NB4 (cell line): Measurements from ENCODE around the gene DLG5.

Experiments used
- CTCF ChIP-seq: IDR thresholded peaks from one replicate; pipeline ENCODE4 v1.5.1; 2012; ENCODE audit warnings: low read depth, low read length
- MAX ChIP-seq: IDR thresholded peaks from 2 replicates; pipeline ENCODE4 v1.6.1; 2011; ENCODE audit warnings: low read depth, low read length
- POLR2A ChIP-seq: IDR thresholded peaks from 2 replicates; pipeline ENCODE4 v1.6.1; 2011; ENCODE audit warnings: mild to moderate bottlenecking; ENCODE audit not compliant: insufficient read length; ENCODE audit errors: extremely low read depth

DNA sequence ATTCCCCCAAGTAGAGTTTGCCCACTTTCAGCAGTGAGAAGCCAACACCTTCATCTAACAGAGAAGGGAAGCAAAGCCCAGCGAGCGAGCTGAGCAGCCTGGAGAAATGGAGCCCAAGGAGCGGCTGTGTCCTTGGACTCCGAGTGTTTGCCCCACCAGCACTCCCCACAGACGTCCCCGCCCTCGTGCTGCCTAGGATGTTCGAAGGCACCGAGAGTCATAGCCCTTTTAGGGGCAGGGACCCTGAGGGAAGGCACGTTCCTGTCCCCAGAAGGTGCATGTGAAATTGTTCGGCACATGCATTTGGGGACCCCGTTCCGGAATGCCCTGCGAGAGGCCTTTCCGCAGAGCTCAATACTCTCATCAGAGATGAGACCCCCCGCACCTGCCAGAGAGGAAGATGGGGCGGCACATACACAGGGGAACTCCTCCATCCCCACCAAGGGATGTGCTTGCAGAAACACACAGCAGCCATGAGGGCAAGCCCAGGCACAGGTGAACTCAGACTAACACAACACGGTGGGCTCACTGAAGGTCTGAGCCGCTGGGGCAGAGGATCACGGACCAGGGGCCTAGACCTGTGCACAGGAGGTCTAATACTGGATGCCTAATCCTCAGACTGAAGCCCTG, 131.0 kb downstream of the DLG5 start:
- TF ChIP-seq CTCF (no peak), POLR2A (no peak), MAX (no peak)
